Effector memory CD4-positive, alpha-beta T cell (primary cell): ENCODE data around the gene LMF2.

Experiments used
- DNase-seq, 3 donors: peaks; one replicate each; pipeline ENCODE4 v3.0.0-alpha.2; 2020
- H3K27ac ChIP-seq: 2 replicates; pipeline ENCODE4 v1.7.0; 2013; ENCODE audit warnings: mild to moderate bottlenecking, low read length, moderate library complexity; ENCODE audit not compliant: insufficient read depth, poor library complexity, severe bottlenecking
- H3K27me3 ChIP-seq: replicated peaks from 2 replicates; pipeline ENCODE4 v1.7.0; 2013; ENCODE audit warnings: mild to moderate bottlenecking, low read length; ENCODE audit not compliant: insufficient read depth, control insufficient read depth, poor library complexity, severe bottlenecking
- H3K36me3 ChIP-seq: 2 replicates; pipeline ENCODE4 v1.7.0; 2013; ENCODE audit warnings: mild to moderate bottlenecking, low read length, moderate library complexity; ENCODE audit not compliant: control insufficient read depth, insufficient read depth
- H3K4me1 ChIP-seq: 2 replicates; pipeline ENCODE4 v1.7.0; 2013; ENCODE audit warnings: low read length, mild to moderate bottlenecking; ENCODE audit not compliant: control insufficient read depth, insufficient read depth, poor library complexity, severe bottlenecking
- H3K4me3 ChIP-seq: 2 replicates; pipeline ENCODE4 v1.7.0; 2013; ENCODE audit warnings: low read length, low read depth, mild to moderate bottlenecking; ENCODE audit not compliant: insufficient read depth, poor library complexity, severe bottlenecking
- H3K9me3 ChIP-seq: 2 replicates; pipeline ENCODE4 v1.7.0; 2013; ENCODE audit warnings: mild to moderate bottlenecking, low read length, moderate library complexity; ENCODE audit not compliant: control insufficient read depth
- total RNA-seq, 3 donors: gene quantifications; one replicate each; lab custom pipeline; 2026; lab: John Stamatoyannopoulos, UW

The LMF2 gene, protein sequence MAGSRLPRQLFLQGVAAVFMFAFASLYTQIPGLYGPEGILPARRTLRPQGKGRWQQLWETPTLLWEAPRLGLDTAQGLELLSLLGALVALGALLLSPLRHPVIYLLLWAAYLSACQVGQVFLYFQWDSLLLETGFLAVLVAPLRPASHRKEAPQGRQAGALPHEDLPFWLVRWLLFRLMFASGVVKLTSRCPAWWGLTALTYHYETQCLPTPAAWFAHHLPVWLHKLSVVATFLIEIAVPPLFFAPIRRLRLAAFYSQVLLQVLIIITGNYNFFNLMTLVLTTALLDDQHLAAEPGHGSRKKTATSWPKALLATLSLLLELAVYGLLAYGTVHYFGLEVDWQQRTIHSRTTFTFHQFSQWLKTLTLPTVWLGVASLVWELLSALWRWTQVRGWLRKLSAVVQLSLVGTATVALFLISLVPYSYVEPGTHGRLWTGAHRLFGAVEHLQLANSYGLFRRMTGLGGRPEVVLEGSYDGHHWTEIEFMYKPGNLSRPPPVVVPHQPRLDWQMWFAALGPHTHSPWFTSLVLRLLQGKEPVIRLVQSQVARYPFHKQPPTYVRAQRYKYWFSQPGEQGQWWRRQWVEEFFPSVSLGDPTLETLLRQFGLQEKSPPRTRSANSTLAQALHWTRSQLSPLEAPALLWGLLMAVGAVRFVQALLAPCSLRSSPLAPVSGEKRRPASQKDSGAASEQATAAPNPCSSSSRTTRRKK
- 123 to 146 (median 140) reads per million in 3 donors for total RNA-seq

- H3K36me3 ChIP-seq = peaks cover 34% of the 10 kb centered on the region
- DNase-seq = peak; percentile 87 to 95 (median 95)
- peaks cover 26% of the 10 kb centered on the region for H3K4me1 ChIP-seq
- no peaks in the 10 kb centered on the region for H3K9me3 ChIP-seq
- no peaks in the 10 kb centered on the region for H3K27me3 ChIP-seq
- H3K4me3 ChIP-seq = peak within 1 kb of the TSS; percentile 95
- peak within 1 kb of the TSS; percentile 86 for H3K27ac ChIP-seq
Measured at GRCh38 chr22:50507421-50507990, at the start of gene LMF2. TSS of gene LMF2 (minus strand) at chr22:50507702. CDS start at chr22:50507675, 27 bp downstream.

DNA sequence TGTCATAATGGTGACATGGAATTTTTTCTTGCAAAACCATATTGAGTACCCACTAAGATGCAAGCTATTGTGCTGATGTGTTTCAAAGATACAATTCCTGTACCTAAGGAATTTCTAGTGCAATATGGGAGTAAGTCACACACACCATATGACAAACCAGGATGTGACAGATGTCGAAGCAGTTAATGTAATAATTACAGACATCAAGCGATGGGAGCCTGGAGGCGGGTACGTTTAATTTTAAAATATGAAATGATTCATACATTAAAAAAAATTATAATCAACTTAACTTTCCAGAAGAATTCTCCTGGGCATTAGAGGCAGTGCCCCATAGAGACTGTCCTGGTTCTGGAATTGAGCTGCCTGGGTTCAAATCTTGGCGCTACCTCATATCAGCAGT lies 49.2 kb upstream of the LMF2 start:
- Histone ChIP-seq H3K36me3 (no peaks in the 10 kb centered on the region), H3K4me3 (no peak overlapping the region), H3K27me3 (no peaks in the 10 kb centered on the region), H3K4me1 (no peaks in the 10 kb centered on the region), H3K9me3 (no peaks in the 10 kb centered on the region), H3K27ac (no peak overlapping the region)
- no peak for DNase-seq

DNA sequence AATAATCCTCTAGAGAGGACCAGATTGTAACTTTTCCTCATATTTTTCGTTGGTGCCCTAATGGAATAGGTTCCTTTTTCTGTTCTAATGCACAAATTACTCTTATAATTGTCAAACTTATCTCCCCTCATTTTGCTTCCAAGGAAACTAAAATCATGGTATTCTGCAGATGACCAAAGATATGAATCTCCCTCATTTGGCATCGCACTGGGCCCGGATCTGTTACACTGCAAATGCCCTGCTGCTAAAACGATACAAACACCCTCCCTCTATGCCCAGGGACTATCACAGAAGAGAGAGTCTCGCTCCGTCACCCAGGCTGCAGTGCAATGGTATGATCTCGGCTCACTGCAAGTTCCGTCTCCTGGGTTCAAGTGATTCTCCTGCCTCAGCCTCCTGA lies 45.8 kb upstream of the LMF2 start:
- DNase-seq = no peak
- H3K27ac ChIP-seq = no peak overlapping the region
- H3K4me1 ChIP-seq = peaks cover 13% of the 10 kb centered on the region
- H3K4me3 ChIP-seq = no peak overlapping the region
- no peaks in the 10 kb centered on the region for H3K27me3 ChIP-seq
- no peaks in the 10 kb centered on the region for H3K36me3 ChIP-seq
- no peaks in the 10 kb centered on the region for H3K9me3 ChIP-seq

DNA sequence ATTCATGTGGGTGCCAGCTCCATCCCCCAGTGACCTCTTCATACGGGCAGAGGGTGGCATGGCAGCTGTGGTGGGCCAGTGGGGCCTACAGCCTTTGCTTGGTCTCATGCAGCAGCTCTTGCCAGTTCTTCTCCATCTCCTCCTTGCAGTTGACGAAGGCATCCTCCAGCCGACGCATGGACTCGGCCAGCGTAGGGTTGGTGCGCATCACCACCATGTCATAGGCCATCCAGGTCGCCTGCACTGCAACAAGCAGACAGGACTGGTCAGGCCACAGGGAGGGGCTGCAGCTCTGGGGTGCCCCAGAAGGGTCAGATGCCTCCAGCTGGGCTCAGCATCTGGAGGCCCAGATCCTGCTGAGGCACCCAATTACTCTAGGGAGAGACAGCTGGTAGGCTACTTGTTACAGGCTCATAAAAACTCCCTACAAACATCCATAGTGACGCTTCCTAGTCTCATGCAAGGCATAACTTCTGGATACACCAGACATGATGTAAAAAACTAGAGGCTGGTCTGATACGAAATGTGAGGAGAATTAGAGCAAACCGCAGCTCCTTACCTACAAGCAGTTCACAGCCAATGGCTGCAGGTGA lies 43.8 kb upstream of the LMF2 start:
- no peak for DNase-seq
- peaks cover 22% of the 10 kb centered on the region for H3K4me1 ChIP-seq
- H3K9me3 ChIP-seq = no peaks in the 10 kb centered on the region
- no peak overlapping the region for H3K4me3 ChIP-seq
- no peaks in the 10 kb centered on the region for H3K27me3 ChIP-seq
- H3K27ac ChIP-seq = no peak overlapping the region
- H3K36me3 ChIP-seq = no peaks in the 10 kb centered on the region

GRCh38 chr22:50550395-50550794 lies 42.9 kb upstream of the LMF2 start:
- Histone ChIP-seq H3K4me3 (no peak overlapping the region), H3K4me1 (peaks cover 29% of the 10 kb centered on the region), H3K36me3 (no peaks in the 10 kb centered on the region), H3K27ac (no peak overlapping the region), H3K27me3 (no peaks in the 10 kb centered on the region), H3K9me3 (no peaks in the 10 kb centered on the region)
- no peak for DNase-seq

DNA sequence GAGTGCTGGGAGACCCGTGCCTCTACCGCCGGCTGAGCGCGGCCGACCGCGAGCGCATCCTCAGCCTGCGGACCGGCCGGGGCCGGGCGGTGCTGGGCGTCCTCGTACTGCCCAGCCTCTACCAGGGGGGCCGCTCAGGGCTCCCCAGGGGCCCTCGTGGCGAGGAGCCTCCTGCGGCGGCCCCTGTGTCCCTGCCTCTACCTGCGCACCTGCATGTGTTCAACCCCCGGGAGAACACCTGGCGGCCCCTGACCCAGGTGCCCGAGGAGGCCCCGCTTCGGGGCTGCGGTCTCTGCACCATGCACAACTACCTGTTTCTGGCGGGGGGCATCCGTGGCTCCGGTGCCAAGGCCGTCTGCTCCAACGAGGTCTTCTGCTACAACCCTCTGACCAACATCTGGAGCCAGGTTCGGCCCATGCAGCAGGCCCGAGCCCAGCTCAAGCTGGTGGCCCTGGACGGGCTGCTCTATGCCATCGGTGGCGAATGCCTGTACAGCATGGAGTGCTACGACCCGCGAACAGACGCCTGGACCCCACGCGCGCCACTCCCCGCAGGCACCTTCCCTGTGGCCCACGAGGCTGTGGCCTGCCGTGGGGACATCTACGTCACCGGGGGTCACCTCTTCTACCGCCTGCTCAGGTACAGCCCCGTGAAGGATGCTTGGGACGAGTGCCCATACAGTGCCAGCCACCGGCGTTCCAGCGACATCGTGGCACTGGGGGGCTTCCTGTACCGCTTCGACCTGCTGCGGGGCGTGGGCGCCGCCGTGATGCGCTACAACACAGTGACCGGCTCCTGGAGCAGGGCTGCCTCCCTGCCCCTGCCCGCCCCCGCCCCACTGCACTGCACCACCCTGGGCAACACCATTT lies 41.7 kb upstream of the LMF2 start:
- peaks cover 39% of the 10 kb centered on the region for H3K4me1 ChIP-seq
- no peaks in the 10 kb centered on the region for H3K9me3 ChIP-seq
- H3K4me3 ChIP-seq = peak overlapping the region; percentile 79
- no peak for DNase-seq
- H3K36me3 ChIP-seq = no peaks in the 10 kb centered on the region
- no peaks in the 10 kb centered on the region for H3K27me3 ChIP-seq
- H3K27ac ChIP-seq = peak overlapping the region; percentile 73

GRCh38 chr22:50548040-50548920 lies 40.8 kb upstream of the LMF2 start:
- H3K4me1 ChIP-seq = peaks cover 39% of the 10 kb centered on the region
- H3K36me3 ChIP-seq = no peaks in the 10 kb centered on the region
- H3K27ac ChIP-seq = peak overlapping the region; percentile 73
- no peaks in the 10 kb centered on the region for H3K9me3 ChIP-seq
- peak overlapping the region; percentile 79 for H3K4me3 ChIP-seq
- H3K27me3 ChIP-seq = no peaks in the 10 kb centered on the region
- peak in 1 of 3 donors; percentile 51 for DNase-seq

DNA sequence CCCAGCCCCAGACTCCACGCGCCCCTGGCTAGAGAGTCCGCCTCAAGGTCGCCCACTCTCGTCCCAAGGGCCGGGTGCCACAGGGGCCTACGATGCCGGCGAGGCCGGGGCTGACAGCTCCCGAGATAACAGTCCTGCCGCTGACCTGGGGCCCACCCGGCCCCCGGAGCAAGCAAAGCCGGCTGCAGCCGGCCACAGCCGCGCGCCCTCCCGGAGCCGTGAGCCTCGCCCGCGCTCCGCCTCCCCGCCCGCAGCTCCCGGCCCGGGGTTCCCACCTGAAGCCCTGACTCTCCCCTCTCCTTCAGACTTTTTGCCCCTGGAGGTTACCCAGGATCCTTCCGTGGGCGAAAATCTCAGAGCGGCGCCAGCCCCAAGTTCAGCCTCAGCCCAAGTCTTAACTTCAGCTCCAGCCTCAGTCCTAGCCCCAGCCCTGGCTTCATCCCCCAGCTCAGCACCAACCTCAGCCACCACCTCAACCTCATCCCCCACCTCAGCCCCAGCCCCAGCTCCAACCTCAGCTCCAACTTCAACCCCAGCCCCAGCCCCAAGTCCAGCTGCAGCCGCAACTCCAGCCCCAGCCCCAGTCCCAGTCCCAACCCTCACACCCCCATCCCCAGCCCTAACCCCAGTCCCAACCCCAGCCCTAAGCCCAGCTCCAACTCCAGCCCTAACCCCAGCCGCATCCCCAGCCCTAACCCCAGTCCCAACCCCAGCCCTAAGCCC lies 39.9 kb upstream of the LMF2 start:
- no peak for DNase-seq
- H3K9me3 ChIP-seq = no peaks in the 10 kb centered on the region
- H3K36me3 ChIP-seq = no peaks in the 10 kb centered on the region
- no peaks in the 10 kb centered on the region for H3K27me3 ChIP-seq
- H3K4me3 ChIP-seq = no peak overlapping the region
- peak overlapping the region; percentile 73 for H3K27ac ChIP-seq
- peaks cover 39% of the 10 kb centered on the region for H3K4me1 ChIP-seq
